ENCODE data around the gene SUGCT.

Gene SUGCT

DNA sequence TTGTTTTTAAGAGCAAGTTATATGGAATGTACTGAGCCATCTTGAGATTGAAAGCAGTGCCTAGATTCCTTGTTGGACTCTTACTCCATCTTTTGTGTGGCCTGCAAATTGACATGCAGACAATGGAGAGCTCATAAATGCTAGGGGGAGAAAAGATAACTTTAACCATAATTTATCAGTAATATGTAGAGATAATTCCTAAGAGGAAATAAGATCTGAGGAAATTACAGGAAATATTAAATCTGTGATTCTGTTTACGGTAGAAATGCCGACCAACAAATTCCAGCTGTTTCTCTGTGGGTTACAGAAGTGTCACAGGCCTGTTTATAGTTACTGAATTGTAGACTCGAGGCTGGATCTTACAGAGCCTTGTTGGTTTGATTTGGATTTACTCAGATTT lies 348.0 kb downstream of the SUGCT start:
- DNase-seq, result no peak

- DNase-seq, result no peak
Measured at GRCh38 chr7:40483630-40484029, 348.8 kb downstream of the SUGCT start.

DNA sequence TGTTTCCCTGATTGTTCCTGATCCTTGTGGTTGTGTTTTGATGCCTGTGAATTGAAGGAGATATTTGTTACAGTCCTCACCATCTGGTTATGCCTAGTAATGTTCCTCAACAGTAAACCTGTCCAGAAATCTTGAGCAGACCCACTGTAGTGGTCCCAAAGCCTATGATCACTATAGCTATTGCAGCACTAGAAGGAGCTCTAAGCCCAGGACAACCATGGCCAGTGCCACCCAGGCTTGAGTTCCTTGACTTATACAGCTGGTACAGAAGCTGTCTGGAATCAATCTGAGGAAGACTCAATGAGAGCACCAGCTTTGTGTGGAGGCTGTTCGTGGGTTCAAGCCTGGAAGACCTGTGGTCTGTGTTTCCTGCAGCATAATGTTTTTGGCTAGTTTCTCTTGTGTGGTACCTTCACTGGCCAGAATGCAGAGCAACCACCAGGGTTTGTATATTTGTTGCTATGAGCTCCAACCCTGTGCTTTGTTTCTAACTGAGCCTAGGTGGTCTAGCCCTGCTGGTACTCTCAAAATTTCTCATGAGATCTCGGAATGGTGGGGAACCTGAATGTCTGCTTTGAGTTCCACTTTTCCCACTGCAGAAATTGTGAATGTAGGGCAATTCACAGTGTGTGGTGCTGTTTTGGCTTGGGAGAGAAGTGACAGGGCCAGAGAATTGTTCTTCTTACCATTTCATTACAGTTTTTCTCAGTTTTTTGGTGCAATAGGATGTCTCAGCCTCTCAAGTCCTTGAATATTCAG lies 355.2 kb downstream of the SUGCT start:
- DNase-seq, result no peak

GRCh38 chr7:40490603-40490924 lies 355.8 kb downstream of the SUGCT start:
- no peak for DNase-seq

GRCh38 chr7:40492946-40493345 lies 358.1 kb downstream of the SUGCT start:
- no peak for DNase-seq

- no peak for DNase-seq
Measured at GRCh38 chr7:40493609-40494051, 358.8 kb downstream of the SUGCT start.

GRCh38 chr7:40498924-40499510 lies 364.2 kb downstream of the SUGCT start:
- no peak for DNase-seq

DNA sequence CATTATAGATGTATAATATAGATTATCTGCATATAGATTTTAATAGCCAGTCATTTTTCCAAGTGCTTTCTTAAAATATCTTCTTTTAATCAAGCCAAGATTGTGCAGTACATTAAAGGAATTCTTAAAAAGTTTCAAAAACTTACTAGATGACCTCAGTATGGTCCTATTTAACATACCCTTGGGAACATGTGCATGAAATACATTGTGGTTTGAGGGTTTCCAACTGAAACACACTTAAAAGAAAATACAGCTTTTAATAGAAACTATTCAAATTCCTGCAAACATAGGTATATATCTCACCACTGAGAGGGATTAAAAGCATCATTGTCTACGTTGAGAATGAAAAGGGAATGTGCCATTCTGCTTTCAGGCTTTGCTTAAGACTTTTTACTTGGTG lies 364.9 kb downstream of the SUGCT start:
- no peak for DNase-seq

DNA sequence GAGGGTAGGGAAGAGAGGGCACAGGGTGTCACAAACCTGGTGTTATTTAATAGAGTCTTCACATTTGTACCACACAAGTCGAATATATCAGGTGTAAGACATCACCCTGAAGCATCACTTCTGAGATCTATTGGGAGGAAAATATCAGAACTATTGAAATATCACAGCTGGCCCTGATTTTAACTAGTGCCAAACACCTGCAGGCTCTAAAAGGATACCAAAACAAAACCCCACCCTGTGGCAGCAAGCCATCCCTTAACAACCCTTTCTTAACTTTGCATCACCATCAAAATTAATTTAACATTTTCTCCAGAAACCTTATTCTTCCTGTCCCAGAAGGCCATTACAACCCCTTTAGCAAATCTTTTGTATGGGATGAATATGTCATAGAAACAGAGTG lies 365.4 kb downstream of the SUGCT start:
- DNase-seq, result no peak

DNA sequence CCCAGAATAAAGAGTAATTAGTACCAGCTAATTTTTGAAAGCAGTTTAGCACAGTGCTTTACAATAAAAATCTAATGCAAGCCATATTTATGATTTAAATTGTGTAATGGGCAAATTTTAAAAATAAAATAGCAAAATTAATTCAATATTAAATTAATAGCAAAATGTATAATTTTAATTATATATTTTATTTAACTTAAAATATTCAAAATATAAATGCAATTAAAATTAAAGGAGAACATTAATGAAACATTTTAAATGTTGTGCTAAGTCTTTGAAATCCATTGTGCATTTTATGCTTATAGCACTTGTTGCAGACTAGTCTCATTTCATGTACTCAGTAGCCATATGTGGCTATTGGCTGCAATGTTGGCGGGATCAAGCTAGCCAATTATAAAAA lies 367.6 kb downstream of the SUGCT start:
- DNase-seq, result no peak

DNA sequence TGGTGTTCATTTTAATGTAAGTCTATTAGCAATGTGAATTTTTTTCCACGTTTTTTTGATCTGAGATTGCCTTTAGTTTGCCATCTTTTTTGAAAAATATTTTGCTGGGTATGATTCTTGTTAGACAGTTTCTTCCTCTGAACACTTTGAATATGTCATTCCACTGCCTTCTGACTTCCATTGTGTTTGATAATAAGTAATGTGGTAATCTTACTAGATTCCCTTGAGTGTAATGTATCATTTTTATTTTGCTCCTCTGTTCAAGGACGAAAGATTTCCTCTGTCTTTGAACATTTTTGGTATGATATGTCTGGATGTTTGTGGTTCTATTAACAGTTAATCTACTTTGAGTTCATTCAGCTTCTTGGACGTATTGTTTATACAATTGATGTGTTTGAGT lies 371.4 kb downstream of the SUGCT start:
- DNase-seq, result no peak

- no peak for DNase-seq
Measured at GRCh38 chr7:40507166-40507565, 372.4 kb downstream of the SUGCT start.

DNA sequence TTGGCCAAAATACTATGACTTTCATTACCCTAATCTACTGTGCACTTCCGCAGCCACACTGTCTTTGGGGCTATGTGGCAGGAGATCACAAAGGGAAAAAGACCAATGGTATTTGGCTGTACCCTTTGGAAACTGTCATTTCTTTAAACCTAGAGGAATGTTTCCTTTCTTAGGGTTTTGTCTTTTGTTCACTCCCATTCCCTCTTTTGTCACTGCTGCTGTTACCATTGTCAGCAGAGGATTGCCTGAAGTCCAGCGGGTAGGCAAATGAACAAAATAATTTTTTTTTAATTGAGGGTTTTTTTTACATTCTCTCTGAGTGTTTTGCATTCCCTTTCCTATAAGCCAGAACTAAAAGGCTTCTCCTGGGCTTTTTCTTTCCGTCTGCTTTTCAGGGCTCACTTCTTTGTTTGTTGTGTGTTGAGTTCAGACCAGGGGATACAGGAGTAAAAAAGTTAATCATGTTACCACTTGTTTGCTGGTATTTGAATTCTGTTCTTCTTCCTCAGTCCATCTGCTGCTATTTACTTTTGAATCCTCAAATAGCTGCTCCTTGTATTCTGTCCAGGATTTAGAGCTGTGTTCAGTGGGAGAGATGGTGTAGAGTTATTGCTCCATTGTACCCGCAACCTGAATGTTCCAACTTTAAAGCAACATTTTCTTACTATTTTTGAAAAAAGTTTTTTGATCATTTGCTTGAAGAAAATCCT lies 374.6 kb downstream of the SUGCT start:
- no peak for DNase-seq

- DNase-seq, result no peak
Measured at GRCh38 chr7:40516376-40516775, 381.6 kb downstream of the SUGCT start.

DNA sequence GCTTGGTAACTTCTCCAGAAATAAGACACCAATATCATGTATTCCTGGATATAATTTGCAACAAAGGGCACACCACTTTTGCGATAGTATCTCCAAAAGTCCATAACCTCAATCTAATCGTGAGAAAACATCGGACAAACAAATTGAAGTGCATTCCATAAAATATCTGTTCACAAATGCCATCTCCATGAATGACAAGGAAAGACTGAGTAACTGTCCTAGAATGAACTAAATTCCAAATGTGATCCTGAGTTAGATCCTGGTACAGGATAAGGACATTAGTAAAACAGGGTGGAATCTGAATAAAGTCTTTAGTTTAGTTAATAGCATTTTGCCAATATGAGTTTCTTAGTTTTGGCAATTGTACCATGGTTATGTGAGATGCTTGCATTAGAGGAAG lies 384.2 kb downstream of the SUGCT start:
- DNase-seq, result no peak

DNA sequence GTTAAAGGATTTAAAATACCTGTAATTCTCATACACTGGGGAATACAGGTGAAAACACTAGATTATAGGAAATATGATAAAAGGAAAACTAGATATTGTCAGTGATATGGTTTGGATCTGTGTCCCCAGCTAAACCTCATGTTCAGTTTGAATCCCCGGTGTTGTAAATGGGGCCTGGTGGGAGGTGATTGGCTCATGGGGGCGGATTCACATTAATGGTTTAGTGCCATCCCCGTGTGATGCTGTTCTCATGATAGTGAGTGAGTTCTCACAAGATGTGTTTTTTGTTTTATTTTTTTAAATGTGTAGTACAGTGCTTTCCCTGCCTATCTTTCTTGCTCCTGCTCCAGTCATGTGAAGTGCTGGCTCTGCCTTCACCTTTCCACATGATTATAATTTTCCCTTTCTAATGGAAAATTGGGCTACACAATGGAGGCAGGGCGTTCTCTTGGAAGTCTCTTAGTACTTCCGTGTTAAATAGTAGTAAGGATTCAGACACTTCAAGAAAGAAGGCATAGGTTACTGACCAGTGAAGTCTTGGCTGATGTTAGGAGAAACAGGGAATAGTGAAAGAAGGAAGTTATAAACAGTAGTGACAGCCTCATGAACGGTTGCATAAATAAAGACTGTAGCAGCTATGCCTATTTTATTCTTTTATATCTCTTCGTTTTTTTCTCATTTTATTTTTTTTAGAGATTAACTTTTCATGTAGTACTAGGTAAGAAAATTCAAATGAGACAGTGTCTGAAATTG lies 386.4 kb downstream of the SUGCT start:
- DNase-seq, result no peak

- no peak for DNase-seq
Measured at GRCh38 chr7:40525764-40526163, 391.0 kb downstream of the SUGCT start.

GRCh38 chr7:40526951-40527715 lies 392.3 kb downstream of the SUGCT start:
- no peak for DNase-seq

GRCh38 chr7:40527723-40528122 lies 392.9 kb downstream of the SUGCT start:
- DNase-seq, result no peak

DNA sequence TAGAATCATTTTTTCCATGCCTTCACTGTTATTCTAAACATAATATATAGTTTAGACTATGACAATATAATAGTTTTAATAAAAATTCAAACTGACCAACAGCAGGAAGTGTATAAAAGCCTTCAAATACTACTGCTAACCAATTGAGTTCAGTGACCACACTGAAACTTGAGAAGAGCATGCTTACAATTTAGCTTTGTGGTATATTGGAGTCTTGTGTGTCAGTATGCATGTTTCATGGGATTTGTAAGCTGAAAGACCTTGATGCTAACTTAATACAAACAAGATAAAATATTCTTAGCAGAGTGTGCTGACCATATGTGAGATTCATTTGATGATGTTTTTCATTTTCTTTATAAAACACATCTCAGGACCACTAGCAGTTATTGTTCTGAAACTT lies 395.5 kb downstream of the SUGCT start:
- no peak for DNase-seq

GRCh38 chr7:40531956-40532355 lies 397.2 kb downstream of the SUGCT start:
- DNase-seq, result no peak

DNA sequence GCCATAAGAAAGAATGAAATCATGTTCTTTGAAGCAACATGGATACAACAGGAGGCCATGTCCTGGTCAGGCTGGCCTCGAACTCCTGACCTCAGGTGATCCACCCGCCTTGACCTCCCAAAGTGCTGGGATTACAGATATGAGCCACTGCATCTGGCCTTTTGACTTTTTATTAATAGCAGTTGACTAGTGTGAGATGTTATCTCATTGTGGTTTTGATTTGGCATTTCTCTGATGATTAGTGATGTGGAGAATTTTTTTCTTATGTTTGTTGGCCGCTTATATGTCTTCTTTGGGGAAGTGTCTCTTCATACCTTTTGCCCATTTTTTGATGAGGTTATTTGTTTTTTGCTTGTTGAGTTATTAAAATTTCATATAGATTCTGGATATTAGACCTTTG lies 400.9 kb downstream of the SUGCT start:
- DNase-seq, result no peak

DNA sequence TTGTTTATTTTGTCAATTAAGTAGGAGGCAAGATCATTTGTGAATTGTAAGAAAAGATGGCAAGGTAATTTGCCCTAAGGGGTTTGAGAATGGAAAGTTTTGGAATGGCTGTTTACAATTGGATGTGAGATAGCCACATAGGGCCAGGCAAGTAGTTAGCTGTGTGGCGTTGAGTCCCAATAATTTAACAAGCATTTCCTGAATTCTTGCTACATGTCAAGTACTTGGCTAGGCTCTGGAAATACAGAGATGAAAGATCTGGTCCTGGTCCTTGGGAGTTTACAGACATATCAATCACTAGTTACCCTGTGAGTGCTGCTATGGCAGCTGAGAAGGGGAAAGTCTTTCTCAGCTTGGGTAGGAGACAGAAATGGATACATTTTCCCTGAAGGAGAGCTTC lies 401.6 kb downstream of the SUGCT start:
- no peak for DNase-seq
